ENCODE results near the gene NODAL.

GRCh38 chr10:70481831-70482530 is 40.5 kb upstream of the NODAL start:
- no peak for TF ChIP-seq PREB (CRISPR knock-in tag; IDR thresholded peaks at IDR 0.05; ENCODE audit: borderline replicate concordance)
- no peak for TF ChIP-seq GABPB1 (CRISPR knock-in tag; IDR thresholded peaks at IDR 0.05)
- TF ChIP-seq SP1 (CRISPR knock-in tag; conservative IDR thresholded peaks at IDR 0.05): no peak
- no peak for TF ChIP-seq E2F4 (CRISPR knock-in tag; IDR thresholded peaks at IDR 0.05; ENCODE audit: borderline replicate concordance, low read depth)
- no peak for TF ChIP-seq ETV6 (CRISPR knock-in tag; IDR thresholded peaks at IDR 0.05)
- no peak for TF ChIP-seq TEAD4 (CRISPR knock-in tag; IDR thresholded peaks at IDR 0.05)
- TF ChIP-seq NR2C2 (CRISPR knock-in tag; IDR thresholded peaks at IDR 0.05): no peak
- TF ChIP-seq SMAD4 (CRISPR knock-in tag; IDR thresholded peaks at IDR 0.05): no peak

Data from WTC11 (cell line).